BE2C (cell line): ENCODE data around the gene ADGRF5.

Experiments used
- DNase-seq: peaks from one replicate; pipeline ENCODE4 v3.0.0-alpha.2; 2020
- H3K27me3 ChIP-seq: fragments of 250-450 bp; sonication (Bioruptor Pico); 2 replicates; pipeline ENCODE4 v1.5.1; 2020; ENCODE audit warnings: mild to moderate bottlenecking
- H3K36me3 ChIP-seq: fragments of 250-450 bp; sonication (Bioruptor Pico); 2 replicates; pipeline ENCODE4 v1.5.1; 2020; ENCODE audit warnings: mild to moderate bottlenecking
- H3K4me1 ChIP-seq: fragments of 250-450 bp; sonication (Bioruptor Pico); 2 replicates; pipeline ENCODE4 v1.5.1; 2020
- H3K4me3 ChIP-seq: 2 replicates; pipeline ENCODE4 v1.5.1; 2011; ENCODE audit warnings: low read depth, low read length
- H3K9me3 ChIP-seq: fragments of 250-450 bp; sonication (Bioruptor Pico); 2 replicates; pipeline ENCODE4 v1.5.1; 2020
- CTCF ChIP-seq: IDR thresholded peaks from 2 replicates; pipeline ENCODE4 v1.5.1; 2012; ENCODE audit warnings: mild to moderate bottlenecking, low read depth, low read length

The ADGRF5 gene

GRCh38 chr6:46816626-46817025, 105.1 kb downstream of the ADGRF5 start:
- Histone ChIP-seq H3K27me3 (no peaks in the 10 kb centered on the region), H3K9me3 (no peaks in the 10 kb centered on the region), H3K36me3 (no peaks in the 10 kb centered on the region), H3K4me3 (no peak overlapping the region), H3K4me1 (no peaks in the 10 kb centered on the region)
- DNase-seq: no peak
- no peak for TF ChIP-seq CTCF

DNA sequence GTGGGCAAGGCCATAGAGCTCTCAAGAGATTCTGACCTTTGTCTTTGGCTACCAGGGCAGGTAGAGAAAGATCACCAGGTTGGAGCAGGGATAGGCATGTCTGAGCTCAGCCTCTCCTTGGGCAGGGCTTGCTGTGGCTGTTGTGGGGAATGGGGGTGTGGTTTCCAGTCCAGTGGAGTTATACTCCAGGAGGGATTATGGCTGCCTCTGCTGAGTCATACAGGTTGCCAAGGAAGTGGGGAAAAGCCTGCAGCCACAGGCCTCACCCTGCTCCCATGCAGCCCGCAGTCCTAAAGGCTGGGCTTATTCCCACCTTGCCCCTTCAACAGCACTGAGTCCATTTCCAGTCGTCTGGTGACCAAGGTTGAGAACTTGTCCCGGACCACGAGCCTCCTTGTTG, 106.6 kb downstream of the ADGRF5 start:
- Histone ChIP-seq H3K36me3 (no peaks in the 10 kb centered on the region), H3K4me3 (no peak overlapping the region), H3K4me1 (no peaks in the 10 kb centered on the region), H3K27me3 (no peaks in the 10 kb centered on the region), H3K9me3 (no peaks in the 10 kb centered on the region)
- no peak for TF ChIP-seq CTCF
- no peak for DNase-seq

DNA sequence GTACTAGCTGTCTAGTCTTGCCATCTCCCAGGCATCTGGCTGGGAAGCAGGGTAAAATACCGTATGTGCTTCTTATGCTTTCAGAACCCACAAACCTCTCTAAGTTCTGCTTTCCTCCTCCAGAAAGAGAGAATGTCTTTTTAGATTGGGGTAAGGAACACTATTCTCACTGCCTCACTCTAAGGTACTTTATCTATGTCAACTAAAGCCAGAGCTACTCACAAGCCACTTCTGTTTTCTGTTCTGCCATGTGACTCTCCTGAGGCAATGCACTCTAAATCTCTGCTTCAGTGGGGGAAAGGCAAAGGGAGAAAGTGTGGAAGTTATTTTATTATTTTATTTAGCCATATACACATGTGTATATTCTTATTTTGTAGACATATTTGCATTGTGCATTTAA, 112.9 kb downstream of the ADGRF5 start:
- H3K27me3 ChIP-seq: no peaks in the 10 kb centered on the region
- H3K9me3 ChIP-seq: no peaks in the 10 kb centered on the region
- DNase-seq: no peak
- H3K4me3 ChIP-seq: no peak overlapping the region
- TF ChIP-seq CTCF: no peak
- no peaks in the 10 kb centered on the region for H3K36me3 ChIP-seq
- H3K4me1 ChIP-seq: no peaks in the 10 kb centered on the region
